GM19023 (cell line): ENCODE measurements around the gene IFFO2.
A peak's percentile ranks its signal among the peaks of the same experiment; 100 is the strongest.

Experiments used
- ATAC-seq: cut with Tn5 transposase; IDR thresholded peaks from one replicate; pipeline ENCODE4 v1.9.1; 2021; ENCODE audit warnings: mild to moderate bottlenecking, moderate library complexity; ENCODE audit not compliant: unreplicated experiment

IFFO2 gene

GRCh38 chr1:18956193-18957135, at the start of gene IFFO2:
TSS of gene IFFO2 (minus strand) at chr1:18956676. CDS start at chr1:18956332, 344 bp downstream.
- peak; percentile 75 for ATAC-seq

DNA sequence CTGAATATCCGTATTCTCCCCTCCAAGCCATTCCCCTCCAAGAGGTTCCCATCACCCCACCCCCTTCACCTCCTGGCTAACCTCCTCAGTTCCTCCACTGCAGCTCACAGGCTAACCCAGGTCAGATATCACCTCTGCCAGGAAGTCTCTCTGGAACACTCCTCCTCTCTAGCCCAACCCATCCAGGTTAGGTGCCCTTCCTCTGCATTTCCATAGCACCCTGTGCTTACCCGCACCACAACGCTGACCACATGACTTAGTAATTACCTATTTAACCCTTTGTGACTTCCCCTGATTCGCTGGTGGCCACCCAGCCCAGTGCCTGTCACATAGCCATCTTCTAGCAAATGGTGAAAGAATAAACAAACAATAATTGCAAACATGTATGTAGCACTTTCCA, 49.5 kb upstream of the IFFO2 start:
- no peak for ATAC-seq

DNA sequence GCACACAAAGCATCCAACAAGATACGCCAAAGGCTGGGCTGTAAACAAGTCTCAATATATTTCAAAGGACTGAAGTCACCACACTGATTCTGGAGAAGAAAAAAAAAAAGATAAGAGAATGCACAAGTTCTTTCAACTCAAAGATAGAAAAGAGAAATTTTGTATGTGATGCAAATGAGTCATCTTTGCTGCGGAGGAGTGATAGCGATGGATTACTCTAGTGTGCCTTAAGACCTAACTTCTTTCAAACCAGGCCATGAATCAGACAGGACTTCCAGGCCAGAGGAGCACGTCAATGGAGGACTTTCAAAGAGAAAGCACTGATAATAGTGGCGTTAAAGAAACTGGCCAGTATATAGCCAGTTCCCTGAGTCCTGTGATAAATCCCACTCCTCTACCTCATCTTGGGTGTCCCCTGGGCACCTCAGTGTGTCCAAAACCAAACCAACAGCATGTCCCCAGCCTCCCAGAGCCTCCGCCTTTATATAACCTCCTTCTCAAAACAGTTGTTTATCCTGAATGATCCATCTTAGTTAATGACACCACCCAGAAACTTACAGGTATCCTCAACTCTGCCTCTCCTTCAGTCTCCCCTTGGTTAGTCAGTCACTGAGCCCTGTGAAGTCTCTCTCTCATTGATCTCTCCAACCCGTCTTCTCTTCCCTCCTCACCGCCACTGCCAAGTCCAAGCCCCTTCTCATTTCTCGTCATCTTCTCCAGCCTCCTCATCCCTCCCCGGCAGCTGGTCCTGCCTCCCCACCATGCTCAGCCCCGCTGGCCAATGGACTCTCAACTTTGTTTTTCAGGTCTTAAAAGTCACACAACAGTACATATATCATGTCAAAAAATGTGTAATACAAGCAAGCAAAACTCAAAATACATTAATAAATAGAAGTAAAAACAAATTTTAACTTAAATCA, 47.2 kb upstream of the IFFO2 start:
- ATAC-seq, result no peak

GRCh38 chr1:19000065-19000464, 43.6 kb upstream of the IFFO2 start:
- no peak for ATAC-seq

GRCh38 chr1:18999359-18999758, 42.9 kb upstream of the IFFO2 start:
- no peak for ATAC-seq

- ATAC-seq, result no peak
Observed at GRCh38 chr1:18998016-18998724, 41.7 kb upstream of the IFFO2 start.

GRCh38 chr1:18997508-18997907, 41.0 kb upstream of the IFFO2 start:
- ATAC-seq, result no peak

- ATAC-seq, result no peak
Observed at GRCh38 chr1:18996548-18997177, 40.2 kb upstream of the IFFO2 start.

GRCh38 chr1:18994381-18994780, 37.9 kb upstream of the IFFO2 start:
- no peak for ATAC-seq

GRCh38 chr1:18992646-18993045, 36.2 kb upstream of the IFFO2 start:
- no peak for ATAC-seq

GRCh38 chr1:18991585-18991984, 35.1 kb upstream of the IFFO2 start:
- no peak for ATAC-seq

DNA sequence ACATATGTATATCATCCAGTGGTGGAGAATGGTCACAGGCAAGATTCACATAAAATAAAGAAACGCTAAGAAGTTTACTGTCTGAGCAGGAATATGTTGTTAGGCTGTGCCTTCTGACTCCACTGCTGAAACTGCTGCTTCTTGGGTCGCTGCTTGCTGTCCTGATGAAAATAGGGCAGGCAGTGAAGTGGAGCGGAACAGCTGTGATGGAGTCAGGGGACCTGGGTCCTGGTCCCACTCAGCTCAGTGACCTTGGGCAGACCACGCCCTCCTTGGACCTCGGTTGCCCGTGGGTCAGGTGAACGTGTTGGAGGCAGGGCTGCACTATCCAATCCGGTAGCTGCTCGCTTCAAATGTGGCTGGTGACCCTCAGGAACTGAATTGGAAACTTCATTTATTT, 33.4 kb upstream of the IFFO2 start:
- no peak for ATAC-seq

- no peak for ATAC-seq
Observed at GRCh38 chr1:18989176-18989799, 32.8 kb upstream of the IFFO2 start.

DNA sequence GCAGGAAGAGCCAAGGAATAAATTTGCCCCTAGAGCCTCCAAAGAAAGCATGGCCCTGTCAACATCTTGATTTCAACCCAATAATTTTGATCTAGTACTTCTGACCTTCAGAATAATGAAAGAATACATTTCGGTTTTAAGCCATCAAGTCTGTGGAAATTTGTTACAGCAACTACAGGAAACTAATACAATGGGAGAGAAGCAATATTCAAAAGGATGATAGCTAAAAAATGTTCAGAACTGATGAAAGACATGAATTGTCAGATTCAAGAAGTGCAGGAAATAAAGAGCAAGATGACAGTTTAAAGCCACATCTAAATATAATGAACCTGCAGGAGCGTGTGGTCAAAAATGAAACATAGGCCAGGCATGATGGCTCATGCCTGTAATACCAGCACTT, 24.8 kb upstream of the IFFO2 start:
- no peak for ATAC-seq

DNA sequence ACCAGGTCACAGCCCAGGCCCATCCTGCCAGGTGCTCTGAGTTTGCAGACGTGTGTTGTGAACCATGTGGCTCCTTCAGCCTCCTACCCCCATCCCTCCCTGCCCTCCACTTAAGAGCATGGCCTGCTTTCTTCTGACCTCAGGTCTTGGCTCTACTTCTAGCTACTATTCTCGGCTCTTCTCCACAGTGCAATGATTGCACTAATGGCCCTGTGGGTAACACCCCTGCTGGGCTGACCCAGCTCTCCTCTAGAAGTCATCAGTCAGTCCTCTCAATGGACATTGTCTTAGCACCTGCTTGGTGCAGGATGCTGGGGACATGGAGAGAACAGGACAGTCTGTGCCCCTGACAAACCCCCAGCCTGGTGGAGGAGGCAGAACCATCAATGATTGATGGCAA, 22.2 kb upstream of the IFFO2 start:
- no peak for ATAC-seq

- no peak for ATAC-seq
Observed at GRCh38 chr1:18977428-18977827, 21.0 kb upstream of the IFFO2 start.

GRCh38 chr1:18976096-18976495, 19.6 kb upstream of the IFFO2 start:
- ATAC-seq, result no peak

GRCh38 chr1:18974606-18975005, 18.1 kb upstream of the IFFO2 start:
- no peak for ATAC-seq

DNA sequence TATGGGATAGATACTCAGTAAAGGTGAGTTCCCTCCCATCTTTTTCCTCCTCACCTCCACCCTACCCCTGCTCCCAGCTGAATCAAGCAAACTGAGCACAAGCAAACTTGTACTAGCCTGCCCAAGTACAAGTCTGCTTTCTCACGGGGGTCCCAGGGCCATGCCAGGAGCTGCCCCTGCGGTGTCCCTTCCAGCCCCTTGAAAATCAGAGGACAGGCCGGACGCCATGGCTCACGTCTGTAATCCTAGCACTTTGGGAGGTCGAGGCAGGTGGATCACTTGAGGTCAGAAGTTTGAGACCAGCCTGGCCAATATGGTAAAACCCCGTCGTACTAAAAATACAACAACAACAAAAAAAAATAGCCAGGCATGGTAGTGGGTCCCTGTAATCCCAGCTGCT, 17.5 kb upstream of the IFFO2 start:
- no peak for ATAC-seq

DNA sequence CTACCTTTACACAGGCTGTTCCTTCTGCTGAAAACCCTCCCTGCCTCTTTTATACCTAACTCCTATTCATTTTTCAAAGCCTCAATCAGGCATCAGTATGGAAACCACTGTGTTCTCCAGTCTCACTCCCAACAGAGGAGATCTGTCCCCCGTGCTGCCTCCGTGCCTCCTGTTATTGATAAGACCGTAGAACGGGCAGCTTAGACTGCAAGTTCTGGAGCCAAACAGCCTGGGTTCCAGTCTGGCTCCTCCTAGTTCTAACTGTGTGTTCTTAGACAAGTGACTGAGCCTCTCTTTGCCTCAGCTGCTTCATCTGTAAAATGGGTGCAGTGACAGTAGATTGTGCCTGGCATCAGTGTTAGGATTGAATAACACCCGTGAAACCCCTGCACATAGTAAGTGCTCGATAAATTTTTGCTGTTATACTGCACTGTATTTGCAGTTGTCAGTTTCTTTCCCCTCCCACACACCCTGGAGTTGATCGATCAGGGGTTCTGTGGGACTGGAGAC, 17.0 kb upstream of the IFFO2 start:
- no peak for ATAC-seq
